ENCODE data around the gene CCDC93.

The CCDC93 gene

DNA sequence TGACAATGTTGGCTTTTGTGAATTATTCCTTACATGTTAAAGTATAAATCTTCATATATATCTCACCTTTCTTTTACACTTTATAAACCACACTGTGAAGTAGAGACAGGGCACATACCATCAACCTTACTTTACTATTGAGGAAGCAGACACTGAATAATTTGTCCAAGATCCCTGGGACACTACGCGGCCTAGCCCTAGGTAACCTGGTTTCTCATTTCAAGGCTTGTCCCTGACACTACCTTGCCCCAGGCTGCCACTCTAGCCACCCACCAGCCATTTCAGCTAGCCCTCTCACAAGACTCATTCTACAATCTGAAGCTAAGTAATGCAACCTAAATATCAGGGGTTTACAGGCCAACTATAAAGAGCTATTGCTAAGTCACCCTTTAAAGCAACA lies 26.7 kb downstream of the CCDC93 start:
- DNase-seq (ENCODE audit: low read depth): no peak

GRCh38 chr2:117985092-117985491 lies 28.8 kb downstream of the CCDC93 start:
- DNase-seq (ENCODE audit: low read depth): no peak

- peak; percentile 48 for DNase-seq (ENCODE audit: low read depth)
Observed at GRCh38 chr2:117984208-117984607, 29.7 kb downstream of the CCDC93 start.

DNA sequence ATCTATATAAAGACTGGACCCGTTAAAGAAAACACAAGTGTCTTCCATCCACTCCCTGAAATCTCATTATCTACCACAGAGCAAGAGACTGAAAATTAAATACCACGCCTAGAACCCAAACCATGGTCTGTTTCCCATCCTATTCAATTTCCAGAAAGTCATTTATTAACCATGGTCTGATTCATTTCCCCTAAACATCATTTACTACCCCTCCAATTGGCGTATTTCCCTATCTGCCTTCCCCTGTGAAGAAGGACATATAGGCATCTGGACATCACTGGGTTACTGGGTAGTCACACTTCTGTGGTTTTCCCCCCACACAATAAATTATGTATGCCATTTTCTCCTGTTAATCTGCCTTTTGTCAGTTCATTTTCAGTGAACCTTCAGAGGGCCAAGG lies 30.8 kb downstream of the CCDC93 start:
- DNase-seq (ENCODE audit: low read depth): peak; percentile 80

GRCh38 chr2:117982376-117983033 lies 31.4 kb downstream of the CCDC93 start:
- DNase-seq (ENCODE audit: low read depth): no peak

- no peak for DNase-seq (ENCODE audit: low read depth)
Observed at GRCh38 chr2:117981810-117982209, 32.1 kb downstream of the CCDC93 start.

DNA sequence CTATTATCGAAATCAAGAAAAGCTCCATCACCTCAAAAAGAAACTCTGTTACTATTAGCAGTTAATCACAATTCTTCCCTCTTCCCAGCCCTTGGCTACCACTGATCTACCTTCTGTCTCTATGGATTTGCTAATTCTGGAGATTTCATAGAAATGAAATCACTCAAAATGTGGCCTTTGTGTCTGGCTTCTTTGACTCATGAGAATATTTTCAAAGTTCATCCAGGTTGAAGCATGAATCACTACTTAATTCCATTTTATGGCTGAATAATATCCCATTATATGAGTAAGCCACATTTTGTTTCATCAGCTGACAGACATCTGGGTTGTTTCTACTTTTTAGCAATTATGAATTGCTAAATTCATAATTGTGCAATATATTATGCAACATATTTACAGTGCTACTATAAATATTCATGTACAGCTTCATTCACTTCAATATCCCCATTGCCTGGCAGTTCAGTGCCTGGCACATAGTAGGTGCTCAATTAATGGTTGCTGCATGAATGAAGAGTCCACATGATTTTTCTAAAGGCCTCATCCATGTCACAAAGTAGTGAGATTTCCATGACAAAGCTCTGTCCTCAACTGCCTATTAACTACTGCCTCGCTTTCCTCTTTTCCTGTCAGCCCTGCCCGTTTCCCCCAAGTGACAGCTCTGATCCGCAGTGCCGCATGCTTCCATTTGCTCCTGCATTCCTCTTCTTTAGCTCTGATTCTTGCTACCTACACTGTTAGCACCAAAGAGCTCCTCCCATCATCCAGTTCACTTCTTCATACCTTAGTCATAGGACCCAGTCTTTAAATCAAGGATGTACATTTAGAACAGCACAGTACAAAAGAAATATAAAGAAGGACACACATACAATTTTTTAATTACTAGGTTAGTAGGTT lies 32.8 kb downstream of the CCDC93 start:
- peak; percentile 99 for DNase-seq (ENCODE audit: low read depth)

- peak; percentile 89 for DNase-seq (ENCODE audit: low read depth)
Observed at GRCh38 chr2:117979911-117980701, 33.8 kb downstream of the CCDC93 start.

- DNase-seq (ENCODE audit: low read depth): no peak
Observed at GRCh38 chr2:117977696-117978095, 36.2 kb downstream of the CCDC93 start.

DNA sequence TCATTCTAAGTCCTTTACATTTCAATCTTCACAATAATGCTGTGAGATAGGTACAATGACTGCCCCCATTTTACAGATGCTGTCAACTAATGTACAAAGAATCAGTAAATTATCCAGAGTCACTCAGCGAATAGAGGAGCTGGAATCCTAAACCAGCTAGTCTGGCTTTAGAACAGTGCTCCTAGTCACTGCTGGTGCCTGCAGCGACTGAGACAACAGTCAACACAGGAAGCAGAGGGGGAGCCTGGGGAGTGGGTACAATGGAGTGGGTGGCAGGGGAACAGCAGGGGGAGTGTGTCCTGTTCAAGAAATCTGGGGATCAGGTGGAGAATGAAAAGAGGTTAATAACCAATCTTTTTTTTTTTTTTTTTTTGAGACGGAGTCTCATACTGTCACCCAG lies 37.3 kb downstream of the CCDC93 start:
- no peak for DNase-seq (ENCODE audit: low read depth)

DNA sequence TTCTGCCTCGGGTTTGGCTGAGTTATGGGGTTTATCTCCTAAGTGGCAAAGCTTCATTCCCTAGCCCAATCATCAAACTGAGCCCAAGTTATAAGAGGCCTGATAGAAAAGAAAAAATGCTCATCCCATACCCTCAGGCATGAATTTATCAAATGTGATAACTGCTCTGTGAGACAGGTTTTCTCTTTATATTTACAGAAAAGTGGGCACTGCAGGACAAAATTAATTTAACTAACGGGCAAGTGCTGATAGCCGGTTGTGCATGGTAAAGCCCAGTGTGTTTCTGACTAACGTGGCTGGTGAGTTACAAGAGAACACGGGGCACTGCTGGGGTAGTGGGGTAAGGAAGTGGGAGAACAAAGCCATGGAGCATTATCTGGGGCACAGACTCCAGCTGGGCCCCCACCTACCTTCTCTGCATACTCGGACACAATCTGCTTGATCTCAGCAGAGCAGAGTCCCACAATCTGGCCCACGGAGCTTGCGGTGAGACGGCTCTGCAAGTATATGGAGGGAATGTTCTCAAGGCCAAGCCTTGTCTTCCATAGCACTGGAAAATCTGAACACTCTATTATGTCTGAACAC lies 40.3 kb downstream of the CCDC93 start:
- no peak for DNase-seq (ENCODE audit: low read depth)

DNA sequence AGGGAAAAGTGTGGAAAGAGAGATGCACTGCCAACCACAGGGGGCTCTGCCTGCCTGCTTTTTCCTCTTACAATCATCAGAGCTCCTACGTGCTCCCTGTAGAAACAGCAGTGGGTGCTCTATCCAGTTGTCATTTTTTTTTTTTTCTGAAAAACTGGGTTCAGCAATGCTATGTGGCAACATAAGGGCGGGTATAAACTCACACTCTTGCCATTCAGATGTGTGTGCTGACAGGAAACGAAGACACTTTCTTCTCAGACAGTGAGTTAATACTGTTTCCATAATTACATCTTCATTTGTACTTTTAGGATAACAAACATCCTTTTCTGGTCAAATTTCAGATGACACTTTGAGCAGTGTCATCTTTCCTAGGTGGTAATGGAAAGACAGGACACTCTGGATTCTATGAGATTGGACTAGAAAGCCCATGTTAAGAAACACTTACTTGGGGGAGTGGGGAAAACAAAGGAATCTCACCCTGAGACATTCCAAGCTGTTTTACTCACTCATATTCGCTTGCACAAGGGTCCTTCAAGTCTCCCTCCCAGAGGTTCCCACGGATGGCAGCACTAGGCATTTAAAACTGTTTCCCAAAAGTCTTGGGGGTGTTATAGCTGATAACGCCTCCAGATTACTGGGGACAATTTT lies 41.3 kb downstream of the CCDC93 start:
- peak; percentile 96 for DNase-seq (ENCODE audit: low read depth)

GRCh38 chr2:117968722-117969121 lies 45.1 kb downstream of the CCDC93 start:
- DNase-seq (ENCODE audit: low read depth): no peak

DNA sequence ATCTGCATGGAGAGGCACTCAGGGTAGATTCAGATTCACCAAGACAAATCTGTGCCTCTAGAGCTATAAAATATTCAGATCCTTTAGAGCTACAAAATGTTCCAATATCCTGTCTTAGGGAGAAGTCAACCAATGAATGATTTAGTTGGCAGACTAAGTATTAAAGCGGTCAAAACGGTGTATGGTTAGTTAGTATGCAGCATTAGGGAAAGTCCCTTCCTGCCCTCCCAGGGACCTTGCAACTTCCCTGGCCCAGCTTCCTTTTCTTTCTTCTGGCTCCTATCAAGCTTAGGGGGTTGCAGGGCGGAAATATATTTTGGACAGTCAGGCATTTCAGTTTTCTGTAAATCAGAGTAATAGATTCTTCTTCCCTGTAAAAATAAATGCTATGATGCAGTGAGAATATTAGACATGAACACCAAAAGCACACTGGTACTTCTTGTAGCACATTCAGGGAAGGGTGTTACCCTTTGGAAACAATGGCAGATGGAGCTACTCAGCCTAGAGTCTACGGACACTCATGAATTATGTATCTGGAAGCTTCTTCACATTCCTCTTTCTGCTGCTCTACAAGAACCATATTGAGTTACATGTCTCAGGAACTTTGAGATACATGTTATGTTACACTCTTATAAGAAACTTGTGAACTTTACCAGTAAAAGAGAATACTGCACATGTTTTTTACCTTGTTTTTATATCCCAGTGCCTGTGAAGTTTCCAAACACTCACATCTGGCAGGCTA lies 45.7 kb downstream of the CCDC93 start:
- no peak for DNase-seq (ENCODE audit: low read depth)

DNA sequence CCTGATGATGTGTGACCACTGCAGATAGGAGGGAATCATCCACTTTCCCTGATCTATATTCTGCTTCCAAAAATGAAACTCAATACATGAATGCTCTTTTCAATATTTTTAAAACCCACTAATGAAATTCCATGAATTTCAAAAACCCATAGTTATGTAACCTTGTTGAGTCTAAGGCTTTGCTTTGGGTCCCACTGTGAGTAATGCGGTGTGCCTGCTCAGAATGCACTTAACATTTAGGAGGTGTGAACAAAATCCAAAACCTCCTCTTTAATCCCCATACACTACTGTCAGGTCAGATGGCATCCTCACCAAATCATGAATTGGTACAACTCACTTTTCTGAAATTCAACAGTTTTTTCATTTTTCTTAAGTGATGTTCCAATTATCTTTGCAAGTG lies 50.4 kb downstream of the CCDC93 start:
- DNase-seq (ENCODE audit: low read depth): no peak

- DNase-seq (ENCODE audit: low read depth): no peak
Observed at GRCh38 chr2:117961201-117961600, 52.7 kb downstream of the CCDC93 start.

GRCh38 chr2:117960231-117960630 lies 53.6 kb downstream of the CCDC93 start:
- peak; percentile 83 for DNase-seq (ENCODE audit: low read depth)

DNA sequence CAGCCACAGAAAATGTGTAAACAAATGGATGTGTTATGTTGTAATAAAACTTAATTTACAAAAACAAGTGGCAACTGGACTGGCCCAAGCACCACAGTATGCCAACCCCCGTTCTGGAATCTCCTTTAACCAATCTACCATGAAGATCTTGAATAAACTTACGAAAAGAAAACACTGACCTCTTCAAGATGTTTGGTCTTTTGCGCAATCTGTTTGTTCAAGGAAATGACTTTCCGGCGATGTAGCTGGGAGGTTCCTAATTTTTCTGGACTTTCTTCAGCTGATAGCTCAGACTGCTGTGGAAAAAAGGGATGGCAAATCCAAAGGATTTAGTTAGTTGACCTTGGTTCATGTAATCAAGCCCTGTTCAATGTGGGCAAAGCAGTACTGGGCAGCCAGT lies 55.7 kb downstream of the CCDC93 start:
- DNase-seq (ENCODE audit: low read depth): peak; percentile 87

- no peak for DNase-seq (ENCODE audit: low read depth)
Observed at GRCh38 chr2:117957616-117958015, 56.3 kb downstream of the CCDC93 start.

GRCh38 chr2:117956036-117956796 lies 57.7 kb downstream of the CCDC93 start:
- DNase-seq (ENCODE audit: low read depth): peak; percentile 53

Measured in amniotic epithelial cell (primary cell).